HFFc6 (cell line): ENCODE results near the gene C9orf50. TPM values are rescaled to one million over a fixed set of nuclear protein-coding genes. Genes with fewer than 3 reads are reported as not detected.

Source experiments
- DNase-seq: peaks from one replicate; pipeline ENCODE4 v3.0.0-alpha.2; 2018
- H3K27ac Mint-ChIP-seq: 2 replicates; pipeline ENCODE4 v1.8.0; 2020; ENCODE audit warnings: mild to moderate bottlenecking, mixed read lengths
- H3K27me3 Mint-ChIP-seq: 2 replicates; pipeline ENCODE4 v1.8.0; 2021; ENCODE audit warnings: mild to moderate bottlenecking, moderate library complexity, mixed read lengths; ENCODE audit not compliant: insufficient read depth
- H3K36me3 Mint-ChIP-seq: 2 replicates; pipeline ENCODE4 v1.8.0; 2021; ENCODE audit warnings: low read depth, mixed read lengths
- H3K4me1 Mint-ChIP-seq: 2 replicates; pipeline ENCODE4 v1.8.0; 2020; ENCODE audit warnings: low read depth, mixed read lengths
- H3K4me3 Mint-ChIP-seq: 2 replicates; pipeline ENCODE4 v1.8.0; 2020; ENCODE audit warnings: mild to moderate bottlenecking, moderate library complexity, mixed read lengths
- H3K9me3 Mint-ChIP-seq: 2 replicates; pipeline ENCODE4 v1.8.0; 2020; ENCODE audit warnings: mild to moderate bottlenecking, mixed read lengths
- total RNA-seq, 6 experiments: library from RNA; stranded (reverse); fragmentation: NEBNext Ultra II Directional; extraction: Animal tissue kit (Norgen Biotek cat#: 25700); gene quantifications; 2 replicates in 1 of 6; 3 replicates in 5 of 6; pipeline ENCODE4 v1.2.3, GENCODE V29; 2021
- TF ChIP-seq, protein P1 (sequence below): fragments of 200-600 bp; sonication (generic); IDR thresholded peaks from 2 replicates; pipeline ENCODE4 v1.5.0; 2021; ENCODE audit warnings: antibody characterized with exemption, mild to moderate bottlenecking

The C9orf50 gene
- total RNA-seq, 6 experiments from 2014 or later, result 0.14 to 0.20 TPM; not detected in 4

DNA sequence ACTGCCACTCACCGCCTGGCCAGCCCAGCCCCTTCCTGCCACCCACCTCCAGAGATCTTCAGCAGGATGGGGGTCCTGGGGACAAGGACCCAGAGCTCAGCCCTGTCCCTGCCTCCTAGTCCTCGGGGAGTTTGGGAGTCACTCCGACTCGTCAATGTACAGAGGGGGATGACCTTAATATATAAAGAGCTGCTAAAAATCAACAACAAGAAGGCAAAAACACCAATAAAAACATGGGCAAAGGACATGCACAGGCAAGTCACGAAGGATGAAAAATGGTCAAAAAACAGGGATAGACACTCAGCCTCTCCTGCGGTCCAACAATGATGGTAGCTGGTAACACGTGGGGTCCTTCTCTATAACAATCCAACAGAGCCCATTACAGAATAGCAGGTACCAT lies 25.8 kb upstream of the C9orf50 start:
- peaks cover 4% of the 10 kb centered on the region; the same call in 1 of the 2 replicates for H3K36me3 Mint-ChIP-seq
- no peaks in the 10 kb centered on the region for H3K27me3 Mint-ChIP-seq
- no peaks in the 10 kb centered on the region for H3K9me3 Mint-ChIP-seq
- H3K4me1 Mint-ChIP-seq, result peaks cover 6% of the 10 kb centered on the region
- H3K4me3 Mint-ChIP-seq, result no peak overlapping the region
- no peak for DNase-seq
- no peak overlapping the region for H3K27ac Mint-ChIP-seq
- TF ChIP-seq, protein P1, sequence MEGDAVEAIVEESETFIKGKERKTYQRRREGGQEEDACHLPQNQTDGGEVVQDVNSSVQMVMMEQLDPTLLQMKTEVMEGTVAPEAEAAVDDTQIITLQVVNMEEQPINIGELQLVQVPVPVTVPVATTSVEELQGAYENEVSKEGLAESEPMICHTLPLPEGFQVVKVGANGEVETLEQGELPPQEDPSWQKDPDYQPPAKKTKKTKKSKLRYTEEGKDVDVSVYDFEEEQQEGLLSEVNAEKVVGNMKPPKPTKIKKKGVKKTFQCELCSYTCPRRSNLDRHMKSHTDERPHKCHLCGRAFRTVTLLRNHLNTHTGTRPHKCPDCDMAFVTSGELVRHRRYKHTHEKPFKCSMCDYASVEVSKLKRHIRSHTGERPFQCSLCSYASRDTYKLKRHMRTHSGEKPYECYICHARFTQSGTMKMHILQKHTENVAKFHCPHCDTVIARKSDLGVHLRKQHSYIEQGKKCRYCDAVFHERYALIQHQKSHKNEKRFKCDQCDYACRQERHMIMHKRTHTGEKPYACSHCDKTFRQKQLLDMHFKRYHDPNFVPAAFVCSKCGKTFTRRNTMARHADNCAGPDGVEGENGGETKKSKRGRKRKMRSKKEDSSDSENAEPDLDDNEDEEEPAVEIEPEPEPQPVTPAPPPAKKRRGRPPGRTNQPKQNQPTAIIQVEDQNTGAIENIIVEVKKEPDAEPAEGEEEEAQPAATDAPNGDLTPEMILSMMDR, result no peak

GRCh38 chr9:129646252-129646651 lies 25.4 kb upstream of the C9orf50 start:
- TF ChIP-seq, protein P1, result no peak
- Mint-ChIP-seq H3K36me3 (peaks cover 5% of the 10 kb centered on the region; the same call in 1 of the 2 replicates), H3K4me1 (peaks cover 8% of the 10 kb centered on the region), H3K27me3 (no peaks in the 10 kb centered on the region), H3K27ac (no peak overlapping the region), H3K4me3 (no peak overlapping the region), H3K9me3 (no peaks in the 10 kb centered on the region)
- DNase-seq, result no peak

DNA sequence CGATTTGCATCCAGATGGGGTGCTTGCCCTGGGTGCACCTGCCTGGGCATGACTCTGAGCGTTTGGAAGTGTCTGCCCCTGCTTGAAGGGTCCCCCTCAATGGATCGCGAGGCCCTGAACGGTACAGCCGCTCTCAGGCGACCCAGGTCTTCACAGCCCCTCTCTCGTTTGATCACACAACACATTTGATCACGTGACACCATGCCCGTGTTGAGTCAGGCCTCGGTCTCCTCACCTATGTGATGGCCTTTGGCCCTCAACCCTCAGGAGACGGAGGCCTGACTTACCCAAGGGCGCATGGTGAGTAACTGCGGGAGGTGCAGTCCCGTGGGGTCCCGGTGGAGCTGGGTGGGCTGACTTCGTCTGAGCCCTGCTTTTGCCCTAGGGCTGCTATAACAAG lies 24.0 kb upstream of the C9orf50 start:
- Mint-ChIP-seq H3K4me1 (peaks cover 16% of the 10 kb centered on the region), H3K9me3 (no peaks in the 10 kb centered on the region), H3K36me3 (peaks cover 8% of the 10 kb centered on the region), H3K4me3 (no peak overlapping the region), H3K27ac (no peak overlapping the region), H3K27me3 (no peaks in the 10 kb centered on the region; the same call in 1 of the 2 replicates)
- no peak for DNase-seq
- TF ChIP-seq, protein P1, result no peak

DNA sequence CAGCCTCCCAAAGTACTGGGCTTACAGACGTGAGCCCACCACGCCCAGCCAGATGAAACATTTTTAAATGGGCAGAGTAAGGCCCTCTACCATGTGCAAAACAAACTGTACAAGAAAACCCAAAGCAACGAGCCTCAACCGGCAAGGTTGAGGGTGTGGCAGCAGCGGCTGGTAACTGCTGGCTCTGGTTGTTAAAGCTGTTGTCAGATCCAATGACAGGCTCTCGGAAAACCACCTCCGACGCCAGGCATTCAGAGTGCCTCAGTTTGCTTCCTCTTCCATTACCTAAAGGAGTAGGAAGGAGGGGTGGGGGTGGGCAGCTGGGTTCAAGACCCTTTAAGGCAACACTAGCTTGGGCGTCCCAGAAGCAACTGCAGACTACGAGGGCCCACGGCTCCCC lies 23.5 kb upstream of the C9orf50 start:
- H3K36me3 Mint-ChIP-seq, result peaks cover 8% of the 10 kb centered on the region
- no peak overlapping the region for H3K4me3 Mint-ChIP-seq
- DNase-seq, result no peak
- H3K27me3 Mint-ChIP-seq, result no peaks in the 10 kb centered on the region; the same call in 1 of the 2 replicates
- no peak overlapping the region for H3K27ac Mint-ChIP-seq
- TF ChIP-seq, protein P1, result no peak
- H3K4me1 Mint-ChIP-seq, result peaks cover 21% of the 10 kb centered on the region
- no peaks in the 10 kb centered on the region for H3K9me3 Mint-ChIP-seq

DNA sequence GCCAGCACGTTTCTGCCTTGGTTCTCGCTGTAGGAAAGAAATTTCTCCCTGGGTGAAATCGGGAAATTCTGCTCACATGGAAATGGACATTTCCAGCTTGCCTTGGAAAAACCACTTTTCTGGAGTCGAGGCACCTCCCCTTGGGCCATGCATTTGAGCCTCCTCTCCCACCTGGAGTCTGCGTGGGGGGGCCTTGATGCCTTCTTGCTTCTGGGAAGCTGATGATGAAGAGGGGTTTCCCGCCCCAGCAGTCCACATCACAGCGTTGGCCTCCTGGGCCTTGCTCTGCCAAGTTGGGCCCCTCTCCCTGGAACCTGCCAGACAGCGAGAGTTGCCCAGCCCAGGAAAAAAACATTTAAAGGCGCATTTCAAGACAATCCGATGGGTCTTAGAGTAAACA lies 22.8 kb upstream of the C9orf50 start:
- DNase-seq, result no peak
- Mint-ChIP-seq H3K4me1 (peaks cover 21% of the 10 kb centered on the region), H3K36me3 (peaks cover 8% of the 10 kb centered on the region), H3K27me3 (no peaks in the 10 kb centered on the region; the same call in 1 of the 2 replicates), H3K4me3 (no peak overlapping the region), H3K9me3 (no peaks in the 10 kb centered on the region), H3K27ac (no peak overlapping the region)
- TF ChIP-seq, protein P1, result no peak
